D721Med (cell line): ENCODE data around the gene DNAJB11.
"Not testable (repeated sequence)": the region's sequence is repeated elsewhere in the genome, so short reads cannot be mapped to it uniquely, and the experiment has no call there.

Source experiments
- DNase-seq: peaks from one replicate; pipeline ENCODE4 v3.0.0; 2011; ENCODE audit warnings: low spot score; ENCODE audit not compliant: insufficient read length
- FAIRE-seq: peaks from 2 replicates; lab custom pipeline; 2011; peaks lifted over from hg19 to GRCh38; lab: Jason Lieb, UNC
- CTCF ChIP-seq: IDR thresholded peaks from 2 replicates; pipeline ENCODE4 v1.5.1; 2012; ENCODE audit warnings: mild to moderate bottlenecking, control low read depth; ENCODE audit not compliant: insufficient read depth; ENCODE audit errors: missing control alignments

DNAJB11 gene

GRCh38 chr3:186564586-186564985, 5.9 kb upstream of the DNAJB11 start:
- no peak for TF ChIP-seq CTCF
- no peak for DNase-seq
- no peak for FAIRE-seq

GRCh38 chr3:186566772-186567071, 3.8 kb upstream of the DNAJB11 start:
- FAIRE-seq (no peak), DNase-seq (no peak)
- TF ChIP-seq CTCF, result no peak

- DNase-seq (peak; percentile 33), FAIRE-seq (no peak)
- no peak for TF ChIP-seq CTCF
Observed at GRCh38 chr3:186567072-186567921, 3.2 kb upstream of the DNAJB11 start, which contains the start of gene TBCCD1. Gene TBCCD1, minus strand, starts transcription at chr3:186567339. Its CDS starts 3,010 bp downstream, at chr3:186564329.

GRCh38 chr3:186569361-186569760, 1.2 kb upstream of the DNAJB11 start:
- not testable (repeated sequence) for FAIRE-seq, DNase-seq

- TF ChIP-seq CTCF, result no peak
- DNase-seq (no peak), FAIRE-seq (no peak)
Observed at GRCh38 chr3:186569779-186570095, 783 bp upstream of the DNAJB11 start.

- FAIRE-seq, result no peak
- no peak for TF ChIP-seq CTCF
- no peak for DNase-seq
Observed at GRCh38 chr3:186570941-186571643, 572 bp downstream of the DNAJB11 start.

GRCh38 chr3:186571644-186572013, 1.1 kb downstream of the DNAJB11 start:
- DNase-seq (no peak), FAIRE-seq (no peak)
- no peak for TF ChIP-seq CTCF
